Heart left ventricle (tissue), 16 donors: ENCODE measurements around the gene RGP1. TPM values are rescaled to one million over a fixed set of nuclear protein-coding genes. Genes with fewer than 3 reads are reported as not detected.

ENCODE experiments used
- ATAC-seq, 4 donors: fragments of 200-7000 bp; cut with Tn5 transposase; one replicate each; pipeline ENCODE4 v1.9.1; 2020 to 2022; ENCODE audit warnings: moderate library complexity in 4 of 4, mild to moderate bottlenecking in 3 of 4, moderate number of reproducible peaks in 1 of 4
- DNase-seq, 5 donors: peaks; one replicate each; pipeline ENCODE4 v3.0.0-alpha.2; 2020
- H3K27ac ChIP-seq, 12 donors: fragments of 200-600 bp; sonication (generic) in 4 of 12; one replicate each; pipeline versions ENCODE4 v1.5.0 to v1.8.0; 2016 to 2022; ENCODE audit warnings: mild to moderate bottlenecking in 2 of 12
- H3K27me3 ChIP-seq, 9 donors: fragments of 200-600 bp; sonication (generic) in 2 of 9; one replicate each; pipeline versions ENCODE4 v1.5.1 to v1.8.0; 2016 to 2022; ENCODE audit warnings: mild to moderate bottlenecking in 3 of 9
- H3K36me3 ChIP-seq, 9 donors: fragments of 200-600 bp; sonication (generic) in 2 of 9; one replicate each; pipeline versions ENCODE4 v1.5.0 to v1.8.0; 2018 to 2022; ENCODE audit warnings: mild to moderate bottlenecking in 2 of 9
- H3K4me1 ChIP-seq, 12 donors: fragments of 200-600 bp; sonication (generic) in 4 of 12; one replicate each; pipeline versions ENCODE4 v1.5.0 to v1.8.0; 2016 to 2022; ENCODE audit warnings: mild to moderate bottlenecking in 3 of 12
- H3K4me3 ChIP-seq, 12 donors: fragments of 200-600 bp; sonication (generic) in 4 of 12; one replicate each; pipeline versions ENCODE4 v1.5.0 to v1.8.0; 2017 to 2022; ENCODE audit warnings: mild to moderate bottlenecking in 9 of 12, moderate library complexity in 4 of 12
- H3K9me3 ChIP-seq, 12 donors: fragments of 200-600 bp; sonication (generic) in 4 of 12; one replicate each; pipeline versions ENCODE4 v1.5.0 to v1.8.0; 2016 to 2022; ENCODE audit warnings: mild to moderate bottlenecking in 1 of 12
- POLR2A ChIP-seq, 2 donors: fragments of 450-650 bp; IDR thresholded peaks; one replicate each; pipeline ENCODE4 v1.6.1; 2017; ENCODE audit warnings: antibody characterized with exemption in 2 of 2, mild to moderate bottlenecking in 2 of 2, moderate library complexity in 2 of 2
- WGBS, 4 donors: extraction: QIAGEN DNeasy Blood & Tissue Kit in 2 of 4; methylation state at CpG; one replicate each; pipeline versions ENCODE4 v1.1.5 to v1.1.7; 2013 to 2018; 5-methylcytosine and 5-hydroxymethylcytosine counted together
- intact Hi-C, 10 donors: fragments of 100-400 bp; cut with DNase I; formaldehyde crosslinking; loops; one replicate each; pipeline versions ENCODE4 v1.11.1 to v1.14.2; 2022
- microRNA-seq, 4 donors: library from miRNA; unstranded; fragments of <30 nt; microRNA quantifications; one replicate each; pipeline versions ENCODE4 to v1.2.0, GENCODE V29; 2017 to 2020
- polyA plus RNA-seq, 2 donors: library from polyadenylated mRNA; stranded (reverse); fragments of 200-250 nt; gene quantifications; one replicate each; pipeline ENCODE4 v1.2.3, GENCODE V29; 2013
- total RNA-seq, 9 donors: library from RNA; depleted of rRNA in 2 of 9; stranded (reverse); fragments of >200 nt in 2 of 9; fragmentation: NEBNext Ultra II Directional in 3 of 9; extraction: Animal tissue kit (Norgen Biotek cat#: 25700) in 3 of 9; gene quantifications; one replicate each; pipeline versions ENCODE4 v1.1.0 to v1.2.4, GENCODE V29; 2016 to 2023
- TF ChIP-seq, protein P1 (sequence below), 12 donors: fragments of 200-600 bp; sonication (generic) in 4 of 12; IDR thresholded peaks; one replicate each; pipeline versions ENCODE4 v1.5.0 to v1.8.0; 2018 to 2022; ENCODE audit warnings: antibody characterized with exemption in 12 of 12, mild to moderate bottlenecking in 5 of 12
- donor health status: ischemic (EF 13 %, LVEDD 7.1; RV severe dilation, severe dysfunction).
- donor health status: healthy with polysubstance abuse.
- donor health status: DM: no; HTN: yes; CAD: no.
- donor health status: DM: no; HTN: no; CAD: no.
- donor health status: ischemic (EF 25% LVEDD 6.9; RV normal size, moderate dysfunction).
- donor health status: ischemic (EF 25% LVEDD 5.7; RV mildly dilated, moderate dysfunction).
- donor health status: healthy.
- donor health status: DM: yes; HTN: yes; CAD: no.
- donor health status: ischemic (EF 35%, LVEDD 5.7; RV mildly dilated, moderate dysfunction).
- donor health status: nonischemic (EF 11% LVEDD 7.7; RV severe dilation, severe dysfunction).
- donor health status: DM: yes; HTN: yes; CAD: no.
- donor health status: PGD.
- donor health status: ischemic (EF 29% LVEDD 5.4; RV normal size, mild dysfunction).
- donor health status: nonischemic (EF 23%, LVEDD 6.1; RV moderate dilation, normal function).

RGP1 gene
- total and polyA plus RNA-seq, 11 donors, result 14.7 to 38.8 (median 30.7) TPM

DNA sequence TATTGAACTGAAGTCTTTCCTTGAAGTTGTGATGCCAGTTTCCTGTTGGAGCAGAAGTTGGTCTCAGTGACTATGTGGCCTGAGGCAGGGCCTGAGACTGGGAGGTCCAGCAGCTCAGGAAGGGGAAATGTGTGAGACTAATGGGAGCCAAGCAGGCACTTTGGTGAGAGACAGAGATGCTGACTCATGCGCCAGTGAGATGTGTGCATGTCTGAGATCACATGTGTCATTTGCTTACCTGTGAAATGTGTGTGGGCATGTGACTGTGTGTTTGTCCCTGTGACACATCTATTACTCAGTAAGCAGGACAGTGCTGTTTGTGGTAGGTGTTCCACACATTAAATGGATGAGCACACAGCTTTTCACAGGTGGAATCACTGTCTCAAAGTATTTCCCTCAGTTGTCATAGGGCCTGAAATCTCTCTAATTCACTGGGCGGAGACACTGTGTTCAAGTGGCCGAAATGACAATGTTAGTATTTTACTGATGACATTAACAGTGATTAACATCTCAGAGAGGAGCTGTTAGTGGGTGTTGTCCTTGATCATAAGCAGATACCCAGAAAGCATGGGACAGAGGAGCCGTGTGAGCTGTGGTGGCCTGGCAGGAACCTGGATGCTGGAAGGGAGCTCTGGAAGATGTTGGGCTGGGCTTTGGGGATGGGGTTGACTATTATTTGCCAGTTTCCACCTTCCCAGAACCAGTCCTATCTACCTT is 49.7 kb downstream of the RGP1 start:
- no peak for ATAC-seq
- no peak for TF ChIP-seq POLR2A (IDR thresholded peaks at IDR 0.05)
- TF ChIP-seq, protein P1, sequence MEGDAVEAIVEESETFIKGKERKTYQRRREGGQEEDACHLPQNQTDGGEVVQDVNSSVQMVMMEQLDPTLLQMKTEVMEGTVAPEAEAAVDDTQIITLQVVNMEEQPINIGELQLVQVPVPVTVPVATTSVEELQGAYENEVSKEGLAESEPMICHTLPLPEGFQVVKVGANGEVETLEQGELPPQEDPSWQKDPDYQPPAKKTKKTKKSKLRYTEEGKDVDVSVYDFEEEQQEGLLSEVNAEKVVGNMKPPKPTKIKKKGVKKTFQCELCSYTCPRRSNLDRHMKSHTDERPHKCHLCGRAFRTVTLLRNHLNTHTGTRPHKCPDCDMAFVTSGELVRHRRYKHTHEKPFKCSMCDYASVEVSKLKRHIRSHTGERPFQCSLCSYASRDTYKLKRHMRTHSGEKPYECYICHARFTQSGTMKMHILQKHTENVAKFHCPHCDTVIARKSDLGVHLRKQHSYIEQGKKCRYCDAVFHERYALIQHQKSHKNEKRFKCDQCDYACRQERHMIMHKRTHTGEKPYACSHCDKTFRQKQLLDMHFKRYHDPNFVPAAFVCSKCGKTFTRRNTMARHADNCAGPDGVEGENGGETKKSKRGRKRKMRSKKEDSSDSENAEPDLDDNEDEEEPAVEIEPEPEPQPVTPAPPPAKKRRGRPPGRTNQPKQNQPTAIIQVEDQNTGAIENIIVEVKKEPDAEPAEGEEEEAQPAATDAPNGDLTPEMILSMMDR (IDR thresholded peaks at IDR 0.05), result no peak
- no peak for DNase-seq
- intact Hi-C loops, result loop anchor here in 2 of 10 donors (10.0 kb wide), 1 partner anchor 226 kb away; no protein-coding TSS in a partner anchor
- no peak overlapping the region for H3K4me3 ChIP-seq
- H3K9me3 ChIP-seq, result no peaks in the 10 kb centered on the region
- H3K36me3 ChIP-seq, result peaks cover 0 to 43% (median 34%) of the 10 kb centered on the region in 9 donors
- H3K27ac ChIP-seq, result no peak overlapping the region
- no peaks in the 10 kb centered on the region for H3K27me3 ChIP-seq
- 90 to 95% (median 91%) methylated on average over 4 of the region's 4 CpGs for WGBS, 4 donors
- peaks cover 0 to 15% (median 5%) of the 10 kb centered on the region in 12 donors for H3K4me1 ChIP-seq

DNA sequence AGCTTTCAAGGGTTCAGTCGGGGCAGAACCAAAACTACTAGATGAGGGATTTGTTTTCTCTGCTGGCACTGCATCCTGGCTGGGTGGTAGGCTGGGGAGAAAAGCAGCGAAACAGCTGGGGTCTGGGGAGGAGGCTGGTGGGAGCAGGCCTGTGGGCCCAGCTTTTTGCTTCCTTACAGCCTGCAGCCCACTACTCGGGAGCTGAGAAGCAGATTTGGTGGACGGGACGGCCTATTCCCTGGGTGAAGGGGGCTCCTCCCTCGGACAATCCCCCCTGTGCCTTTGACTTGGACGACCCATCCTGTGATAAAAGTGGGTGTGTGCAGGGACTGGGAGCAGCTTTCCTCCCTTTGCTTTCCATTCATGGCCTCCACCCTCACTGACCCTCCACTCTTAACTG is 51.4 kb downstream of the RGP1 start:
- 77 to 90% (median 86%) methylated on average over 7 of the region's 7 CpGs for WGBS, 4 donors
- Histone ChIP-seq H3K27ac (no peak overlapping the region), H3K4me1 (peaks cover 0 to 6% (median 0%) of the 10 kb centered on the region in 12 donors), H3K36me3 (peaks cover 0 to 56% (median 37%) of the 10 kb centered on the region in 9 donors), H3K9me3 (no peaks in the 10 kb centered on the region), H3K4me3 (no peak overlapping the region), H3K27me3 (no peaks in the 10 kb centered on the region)
- TF ChIP-seq, protein P1 (IDR thresholded peaks at IDR 0.05), result no peak
- no peak for TF ChIP-seq POLR2A (IDR thresholded peaks at IDR 0.05)
- DNase-seq, result no peak
- intact Hi-C loops, result loop anchor here in 1 of 10 donors (5.0 kb wide), 1 partner anchor 42 kb away; no protein-coding TSS in a partner anchor
- no peak for ATAC-seq

DNA sequence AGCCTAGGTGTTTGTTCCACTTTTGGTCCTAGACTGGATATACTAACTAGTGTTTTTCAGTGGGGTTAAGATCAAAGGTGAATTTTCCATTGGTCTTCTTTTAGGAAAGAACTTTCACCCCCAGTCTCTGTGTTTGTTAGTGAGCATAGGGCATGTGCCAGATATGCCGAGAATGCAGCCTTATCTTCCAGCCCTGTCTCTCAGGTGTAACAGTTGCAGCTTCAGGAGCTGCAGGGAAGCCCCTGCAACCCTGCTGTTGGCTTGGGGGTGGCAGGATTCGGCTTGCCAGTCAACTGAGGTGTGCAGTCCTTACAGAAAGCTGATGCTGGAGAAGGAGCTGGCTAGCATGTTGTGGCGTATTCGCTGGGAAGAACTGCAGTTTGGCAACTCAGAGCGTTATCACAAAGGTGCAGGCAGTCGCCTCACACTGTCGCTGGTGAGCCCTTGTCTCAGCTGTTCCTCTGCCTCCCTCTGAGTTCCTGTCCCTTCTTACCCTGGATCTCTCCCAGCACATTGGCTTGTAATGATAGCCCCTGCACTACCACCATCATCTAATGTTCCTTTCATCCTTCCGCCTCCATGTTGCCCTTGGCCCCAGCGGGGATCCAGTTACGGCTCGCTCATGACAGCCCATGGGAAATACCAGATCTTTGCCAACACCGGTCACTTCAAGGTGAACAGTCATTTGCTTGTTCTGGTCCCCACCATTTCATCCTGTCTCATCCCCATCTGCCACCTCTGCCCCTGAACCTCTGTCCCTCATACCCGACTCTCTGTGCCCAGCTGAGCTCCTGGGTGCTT is 52.4 kb downstream of the RGP1 start:
- TF ChIP-seq POLR2A (IDR thresholded peaks at IDR 0.05), result no peak
- no peak overlapping the region for H3K4me3 ChIP-seq
- ATAC-seq (no peak), DNase-seq (no peak)
- intact Hi-C loops, result loop anchor here in 1 of 10 donors (5.0 kb wide), 1 partner anchor 41 kb away; no protein-coding TSS in a partner anchor
- WGBS, 4 donors, result 87 to 91% (median 91%) methylated on average over 13 of the region's 13 CpGs
- peaks cover 0 to 6% (median 0%) of the 10 kb centered on the region in 12 donors for H3K4me1 ChIP-seq
- H3K27ac ChIP-seq, result no peak overlapping the region
- peaks cover 0 to 66% (median 47%) of the 10 kb centered on the region in 9 donors for H3K36me3 ChIP-seq
- no peaks in the 10 kb centered on the region for H3K9me3 ChIP-seq
- H3K27me3 ChIP-seq, result no peaks in the 10 kb centered on the region

DNA sequence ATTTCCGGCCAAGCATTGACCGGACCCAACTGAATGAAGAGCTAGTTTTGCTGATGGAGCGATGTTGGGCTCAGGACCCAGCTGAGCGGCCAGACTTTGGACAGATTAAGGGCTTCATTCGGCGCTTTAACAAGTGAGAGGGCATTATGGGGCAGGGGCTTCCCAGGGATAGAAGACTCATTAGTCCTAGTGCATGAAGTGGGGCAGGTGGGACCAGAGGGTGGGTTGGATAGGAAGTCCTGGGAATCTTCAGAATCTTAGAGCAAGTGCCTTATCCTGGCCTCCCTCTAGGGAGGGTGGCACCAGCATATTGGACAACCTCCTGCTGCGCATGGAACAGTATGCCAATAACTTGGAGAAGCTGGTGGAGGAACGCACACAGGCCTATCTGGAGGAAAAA is 57.0 kb downstream of the RGP1 start:
- no peak for DNase-seq
- WGBS, 4 donors, result 96 to 100% (median 97%) methylated on average over 8 of the region's 8 CpGs
- Histone ChIP-seq H3K27ac (no peak overlapping the region), H3K9me3 (no peaks in the 10 kb centered on the region), H3K27me3 (no peaks in the 10 kb centered on the region), H3K4me3 (no peak overlapping the region), H3K4me1 (peaks cover 0 to 3% (median 1%) of the 10 kb centered on the region in 12 donors), H3K36me3 (peaks cover 0 to 82% (median 57%) of the 10 kb centered on the region in 9 donors)
- intact Hi-C loops, result no loop called here
- ATAC-seq, result no peak
- TF ChIP-seq POLR2A (IDR thresholded peaks at IDR 0.05), result no peak
- TF ChIP-seq, protein P1 (IDR thresholded peaks at IDR 0.05), result no peak

Small RNA genes within 50 kb of the gene (microRNA-seq; reads per million reads assigned to microRNA genes)
- gene MIR6852 (0 to 0.41 (median 0.03) reads per million in 4 donors), gene MIR6853 (0.41 to 0.77 (median 0.52) reads per million in 4 donors)

Other genes starting within 250 kb of the RGP1 start
- 10 to 100 TPM; 19.8 to 47.6 (median 24.5) TPM for gene TESK1, start 144.0 kb upstream of the RGP1 start, total RNA-seq
- gene TESK1, start 144.0 kb upstream of the RGP1 start, polyA plus RNA-seq, result 10 to 100 TPM; 33.3 to 40.8 TPM
- 1 to 10 TPM in 4 of 9 donors, under 1 TPM in 3, not detected in 2; 0.46 to 10.0 (median 1.2) TPM for gene CD72, start 130.9 kb upstream of the RGP1 start, total RNA-seq
- under 1 TPM; 0.38 to 0.76 TPM for gene CD72, start 130.9 kb upstream of the RGP1 start, polyA plus RNA-seq
- gene SIT1, start 98.4 kb upstream of the RGP1 start, total RNA-seq, result 1 to 10 TPM in 1 of 9 donors, under 1 TPM in 2, not detected in 6; 0.47 to 4.2 (median 0.54) TPM
- gene SIT1, start 98.4 kb upstream of the RGP1 start, polyA plus RNA-seq, result under 1 TPM in 1 of 2 donors, not detected in 1; 0.19 TPM
- gene RMRP, start 91.3 kb upstream of the RGP1 start, total RNA-seq, result over 10,000 TPM in 3 of 9 donors, 1,000 to 10,000 TPM in 5, 100 to 1,000 TPM in 1; 462 to 18,741 (median 5,764) TPM
- 100 to 1,000 TPM; 118 to 429 TPM for gene RMRP, start 91.3 kb upstream of the RGP1 start, polyA plus RNA-seq
- 10 to 100 TPM; 35.5 to 78.5 (median 43.8) TPM for gene CCDC107, start 91.0 kb upstream of the RGP1 start, total RNA-seq
- gene CCDC107, start 91.0 kb upstream of the RGP1 start, polyA plus RNA-seq, result 100 to 1,000 TPM in 1 of 2 donors, 10 to 100 TPM in 1; 70.1 to 116 TPM
- 1 to 10 TPM in 1 of 9 donors, under 1 TPM in 8; 0.11 to 1.2 (median 0.27) TPM for gene ARHGEF39, start 84.1 kb upstream of the RGP1 start, total RNA-seq
- gene ARHGEF39, start 84.1 kb upstream of the RGP1 start, polyA plus RNA-seq, result under 1 TPM; 0.12 to 0.30 TPM
- gene CA9, start 75.4 kb upstream of the RGP1 start, total RNA-seq, result 10 to 100 TPM in 1 of 9 donors, 1 to 10 TPM in 1, under 1 TPM in 1, not detected in 6; 0.47 to 13.9 (median 2.3) TPM
- gene CA9, start 75.4 kb upstream of the RGP1 start, polyA plus RNA-seq, result under 1 TPM; 0.23 to 0.54 TPM
- 1,000 to 10,000 TPM in 3 of 9 donors, 100 to 1,000 TPM in 6; 621 to 1,314 (median 858) TPM for gene TPM2, start 59.4 kb upstream of the RGP1 start, total RNA-seq
- gene TPM2, start 59.4 kb upstream of the RGP1 start, polyA plus RNA-seq, result 1,000 to 10,000 TPM in 1 of 2 donors, 100 to 1,000 TPM in 1; 761 to 2,450 TPM
- gene TLN1, start 17.1 kb upstream of the RGP1 start, total RNA-seq, result 100 to 1,000 TPM; 193 to 373 (median 261) TPM
- gene TLN1, start 17.1 kb upstream of the RGP1 start, polyA plus RNA-seq, result 100 to 1,000 TPM; 152 to 241 TPM
- 10 to 100 TPM; 16.1 to 38.0 (median 25.5) TPM for gene CREB3, start 16.6 kb upstream of the RGP1 start, total RNA-seq
- 10 to 100 TPM; 26.7 to 49.4 TPM for gene CREB3, start 16.6 kb upstream of the RGP1 start, polyA plus RNA-seq
- 10 to 100 TPM; 52.1 to 93.8 (median 65.5) TPM for gene GBA2, start 59 bp upstream of the RGP1 start, total RNA-seq
- gene GBA2, start 59 bp upstream of the RGP1 start, polyA plus RNA-seq, result 10 to 100 TPM; 54.1 to 96.2 TPM
- gene MSMP, start 5.0 kb downstream of the RGP1 start, total RNA-seq, result not detected
- gene MSMP, start 5.0 kb downstream of the RGP1 start, polyA plus RNA-seq, result under 1 TPM in 1 of 2 donors, not detected in 1; 0.26 TPM
- gene NPR2, start 42.3 kb downstream of the RGP1 start, total RNA-seq, result 10 to 100 TPM; 15.2 to 36.4 (median 23.7) TPM
- 10 to 100 TPM; 10.2 to 14.5 TPM for gene NPR2, start 42.3 kb downstream of the RGP1 start, polyA plus RNA-seq
- 1 to 10 TPM; 1.5 to 4.0 (median 2.5) TPM for gene SPAG8, start 63.0 kb downstream of the RGP1 start, total RNA-seq
- gene SPAG8, start 63.0 kb downstream of the RGP1 start, polyA plus RNA-seq, result 1 to 10 TPM in 1 of 2 donors, under 1 TPM in 1; 0.58 to 4.2 TPM
- gene HINT2, start 65.8 kb downstream of the RGP1 start, total RNA-seq, result 10 to 100 TPM; 48.7 to 77.5 (median 57.4) TPM
- 100 to 1,000 TPM in 1 of 2 donors, 10 to 100 TPM in 1; 51.4 to 139 TPM for gene HINT2, start 65.8 kb downstream of the RGP1 start, polyA plus RNA-seq
- gene FAM221B, start 79.4 kb downstream of the RGP1 start, total RNA-seq, result not detected
- not detected for gene FAM221B, start 79.4 kb downstream of the RGP1 start, polyA plus RNA-seq
- gene TMEM8B, start 79.9 kb downstream of the RGP1 start, total RNA-seq, result 10 to 100 TPM; 10.8 to 21.4 (median 18.2) TPM
- 1 to 10 TPM; 7.9 to 8.1 TPM for gene TMEM8B, start 79.9 kb downstream of the RGP1 start, polyA plus RNA-seq
- gene OR13J1, start 121.1 kb downstream of the RGP1 start, total RNA-seq, result not detected
- gene OR13J1, start 121.1 kb downstream of the RGP1 start, polyA plus RNA-seq, result not detected
- 1 to 10 TPM in 8 of 9 donors, under 1 TPM in 1; 0.97 to 9.5 (median 4.4) TPM for gene HRCT1, start 156.9 kb downstream of the RGP1 start, total RNA-seq
- gene HRCT1, start 156.9 kb downstream of the RGP1 start, polyA plus RNA-seq, result 1 to 10 TPM; 3.7 to 6.3 TPM
- 10 to 100 TPM in 2 of 9 donors, 1 to 10 TPM in 7; 4.1 to 10.3 (median 6.8) TPM for gene SPAAR, start 160.2 kb downstream of the RGP1 start, total RNA-seq
- 10 to 100 TPM in 1 of 2 donors, 1 to 10 TPM in 1; 7.4 to 11.3 TPM for gene SPAAR, start 160.2 kb downstream of the RGP1 start, polyA plus RNA-seq
- not detected for gene OR2S2, start 208.9 kb downstream of the RGP1 start, total RNA-seq
- gene OR2S2, start 208.9 kb downstream of the RGP1 start, polyA plus RNA-seq, result not detected